ENCODE data around the gene NAV2.

NAV2 gene

GRCh38 chr11:19808076-19808911 lies 95.7 kb downstream of the NAV2 start:
- no peak for DNase-seq (ENCODE audit: low read depth)

DNA sequence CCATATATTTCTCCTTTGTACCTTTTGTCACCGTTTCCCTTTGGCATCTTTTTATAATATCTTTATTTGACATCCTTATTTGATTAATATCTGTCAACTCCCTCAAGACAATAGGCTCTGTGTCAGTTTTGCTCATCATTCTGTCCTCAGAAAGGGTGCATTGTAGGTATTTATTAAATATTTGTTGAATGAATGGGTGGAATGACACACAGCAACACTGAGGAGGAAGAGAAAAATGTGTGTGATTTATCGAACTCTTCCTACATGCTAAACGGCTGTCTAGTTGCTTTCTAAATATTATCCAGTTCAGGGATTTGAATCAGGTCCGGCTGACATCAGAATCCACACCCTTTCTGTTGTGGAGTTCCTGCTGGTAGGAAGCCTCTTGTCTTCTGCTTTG lies 98.2 kb downstream of the NAV2 start:
- DNase-seq (ENCODE audit: low read depth) = no peak

DNA sequence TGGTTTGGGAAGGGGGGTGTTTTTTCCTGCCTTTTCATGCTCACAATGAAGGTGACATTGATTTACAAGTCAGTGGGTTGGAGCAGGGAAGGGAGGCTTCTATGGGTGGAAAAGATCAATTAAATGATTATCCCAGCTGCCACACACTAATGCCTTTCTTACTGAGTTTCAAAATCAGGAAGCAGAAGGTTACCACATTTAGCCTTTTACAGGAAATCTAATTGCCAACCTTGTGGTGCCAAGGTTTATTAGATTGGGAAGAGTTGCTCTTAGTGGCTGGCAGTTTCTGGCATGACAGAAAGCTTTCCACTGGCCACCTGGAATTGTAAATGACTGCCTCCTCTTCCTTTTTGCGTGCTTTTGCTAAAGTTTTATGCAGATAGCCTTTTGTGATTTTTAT lies 98.7 kb downstream of the NAV2 start:
- DNase-seq (ENCODE audit: low read depth) = no peak

GRCh38 chr11:19812096-19812495 lies 99.5 kb downstream of the NAV2 start:
- no peak for DNase-seq (ENCODE audit: low read depth)

GRCh38 chr11:19812710-19813109 lies 100.1 kb downstream of the NAV2 start:
- no peak for DNase-seq (ENCODE audit: low read depth)

GRCh38 chr11:19813158-19813879 lies 100.7 kb downstream of the NAV2 start:
- DNase-seq (ENCODE audit: low read depth) = no peak

DNA sequence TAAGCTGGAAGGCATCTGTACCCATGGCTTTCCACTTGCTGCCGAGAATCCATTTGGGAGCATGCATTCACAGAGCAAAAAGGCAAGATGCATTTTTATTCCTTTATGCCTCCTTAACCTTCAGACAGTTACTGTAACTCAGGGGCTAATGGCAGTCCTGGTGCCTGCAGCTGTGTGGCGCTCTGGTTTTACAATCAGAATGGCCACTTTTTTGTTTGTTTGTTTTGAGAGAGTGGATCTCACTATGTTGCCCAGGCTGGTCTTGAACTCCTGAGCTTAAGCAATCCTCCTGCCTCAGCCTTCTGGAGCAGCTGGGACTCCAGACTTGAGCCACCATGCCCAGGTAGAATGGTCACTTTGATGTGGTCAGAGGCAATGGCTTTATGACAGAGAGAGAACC lies 101.8 kb downstream of the NAV2 start:
- DNase-seq (ENCODE audit: low read depth) = no peak

DNA sequence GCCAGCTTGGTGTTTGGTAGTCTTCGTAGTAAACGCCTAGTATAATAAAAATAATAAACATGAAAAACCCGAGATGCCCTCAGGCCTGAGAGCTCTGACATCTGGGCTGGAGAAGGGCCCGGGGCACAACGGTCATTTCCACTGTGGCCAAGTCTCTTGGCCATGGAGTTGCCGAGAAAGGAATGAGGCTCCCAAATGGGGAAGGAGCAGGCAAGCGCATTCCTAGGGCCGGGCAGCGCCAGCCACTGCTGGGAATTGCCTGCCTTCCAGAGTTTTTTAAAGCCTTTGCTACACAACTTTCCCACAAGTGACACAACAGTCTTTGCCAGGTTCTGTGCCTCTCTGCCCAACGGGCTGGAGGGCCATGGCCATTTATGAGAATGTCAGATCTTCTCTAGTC lies 103.4 kb downstream of the NAV2 start:
- no peak for DNase-seq (ENCODE audit: low read depth)

DNA sequence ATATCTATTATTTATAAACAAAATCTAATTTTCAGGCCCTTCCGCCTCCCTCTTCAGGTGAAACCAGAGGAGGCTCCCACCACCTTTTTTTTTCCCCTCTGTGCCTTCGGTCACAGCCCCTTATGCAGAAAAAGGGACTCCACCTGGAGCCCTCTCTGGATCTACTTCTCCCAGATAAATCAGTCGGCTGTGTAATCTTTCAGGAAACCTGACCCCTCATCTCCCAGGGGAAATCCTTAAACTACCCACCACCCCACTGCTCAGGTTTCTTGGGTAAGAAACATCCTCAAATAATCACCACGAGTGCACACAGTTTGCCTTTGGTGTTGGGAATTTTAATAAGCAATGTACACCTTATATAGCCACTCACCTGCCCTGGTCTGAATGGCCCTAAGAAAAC lies 104.2 kb downstream of the NAV2 start:
- no peak for DNase-seq (ENCODE audit: low read depth)

DNA sequence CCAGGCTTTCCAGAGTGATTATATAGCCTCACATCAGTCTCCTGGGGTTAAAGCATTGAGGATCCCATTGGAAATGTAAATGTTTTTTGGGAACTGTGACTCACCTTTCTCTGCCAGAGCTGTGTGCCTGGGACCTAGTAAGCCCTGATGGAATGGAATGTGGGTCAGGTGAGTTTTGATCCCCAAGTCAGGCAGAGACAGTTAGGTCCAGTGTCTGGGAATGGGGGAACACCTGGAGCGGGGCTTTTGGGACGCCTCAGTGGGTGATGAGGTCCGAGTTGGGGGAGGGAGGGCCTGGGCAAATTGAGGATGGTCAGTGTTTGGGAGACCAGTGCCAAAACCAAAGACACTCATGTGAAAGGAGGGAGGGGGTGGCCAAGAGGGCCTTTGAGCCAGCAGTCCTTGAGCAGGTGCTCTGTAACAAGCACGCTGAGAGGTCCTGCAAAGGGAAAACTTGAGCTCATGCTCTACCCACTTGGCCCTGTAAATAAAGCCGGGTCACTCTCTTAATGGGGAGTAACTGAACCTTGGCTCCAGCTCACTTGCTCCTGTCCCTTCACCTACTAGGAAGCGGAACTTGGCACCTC lies 104.7 kb downstream of the NAV2 start:
- no peak for DNase-seq (ENCODE audit: low read depth)

GRCh38 chr11:19817870-19818269 lies 105.2 kb downstream of the NAV2 start:
- DNase-seq (ENCODE audit: low read depth) = no peak

DNA sequence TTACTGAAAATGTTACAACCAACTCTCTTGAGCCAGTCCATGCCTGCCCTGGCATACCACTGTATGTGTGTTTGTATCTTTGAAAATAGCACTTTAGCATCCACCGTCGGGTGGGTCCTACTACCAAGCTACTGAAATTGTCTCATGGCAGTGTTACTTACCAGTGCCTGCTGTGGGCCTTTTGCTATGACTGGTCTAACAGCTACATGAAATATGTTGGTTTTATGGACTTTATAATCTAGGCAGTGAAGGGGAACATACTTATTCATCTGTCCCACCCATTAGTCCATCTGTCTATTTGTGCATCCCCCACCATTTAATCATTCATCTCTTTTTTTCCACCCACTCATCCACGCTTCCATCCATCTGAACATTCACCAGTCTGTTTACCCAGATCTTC lies 106.0 kb downstream of the NAV2 start:
- no peak for DNase-seq (ENCODE audit: low read depth)

- no peak for DNase-seq (ENCODE audit: low read depth)
Observed at GRCh38 chr11:19819148-19819547, 106.5 kb downstream of the NAV2 start.

DNA sequence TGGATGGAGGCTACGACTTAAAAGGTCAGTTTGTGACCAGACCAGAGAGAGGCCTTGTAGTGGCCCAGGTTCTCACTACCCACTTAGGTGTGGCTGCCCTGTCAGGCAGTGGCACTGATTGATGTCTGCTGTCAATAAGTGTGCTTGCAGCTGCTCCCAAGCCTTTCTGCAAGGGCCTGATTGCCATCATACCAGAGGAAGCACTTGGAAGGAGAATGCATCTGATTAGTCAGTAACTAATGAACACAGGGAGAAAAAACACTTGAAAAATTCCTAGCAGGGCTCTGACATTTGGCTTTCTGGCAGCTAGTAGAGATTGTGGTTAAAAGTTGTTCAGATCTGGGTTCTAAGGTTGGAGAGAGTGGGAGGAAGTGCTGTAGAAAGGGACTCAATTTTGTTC lies 107.5 kb downstream of the NAV2 start:
- DNase-seq (ENCODE audit: low read depth) = no peak

GRCh38 chr11:19821412-19821875 lies 108.8 kb downstream of the NAV2 start:
- DNase-seq (ENCODE audit: low read depth) = no peak

- no peak for DNase-seq (ENCODE audit: low read depth)
Observed at GRCh38 chr11:19821993-19822392, 109.4 kb downstream of the NAV2 start.

GRCh38 chr11:19822531-19822930 lies 109.9 kb downstream of the NAV2 start:
- no peak for DNase-seq (ENCODE audit: low read depth)

GRCh38 chr11:19826606-19827005 lies 114.0 kb downstream of the NAV2 start:
- DNase-seq (ENCODE audit: low read depth) = no peak

DNA sequence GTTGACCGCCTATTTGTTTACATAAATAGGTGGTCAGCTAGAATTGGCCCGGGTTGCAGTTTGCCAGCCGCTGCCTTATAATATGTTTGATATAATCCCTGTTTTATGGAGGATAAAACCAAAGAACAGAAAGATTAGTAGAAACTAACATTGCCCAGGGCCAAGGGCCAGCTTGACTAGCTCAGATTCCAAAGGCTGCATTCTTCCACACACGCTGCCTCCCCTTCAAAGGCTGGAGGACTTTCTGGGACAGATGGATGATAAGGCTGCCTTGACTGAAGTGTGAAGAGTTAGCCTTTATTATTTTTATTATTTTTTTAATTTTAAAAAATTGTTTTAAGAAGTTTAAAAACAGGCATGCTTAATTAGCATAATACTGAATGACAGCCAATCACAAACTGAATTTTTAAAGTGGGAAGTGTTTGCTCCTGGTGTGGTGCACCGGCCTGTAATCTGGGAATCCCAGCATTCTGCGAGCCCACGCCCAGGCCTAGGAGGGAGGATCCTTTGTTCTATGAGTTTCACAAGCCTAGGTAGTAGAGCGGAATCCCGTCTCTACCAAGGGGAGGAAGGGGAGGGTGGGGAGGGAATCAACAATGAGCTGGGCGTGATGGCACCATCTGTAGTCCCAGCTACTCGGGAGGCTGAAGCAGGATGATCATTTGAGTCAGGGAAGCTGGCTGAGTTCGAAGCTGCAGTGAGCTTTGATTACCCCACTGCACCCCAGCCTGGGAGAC lies 114.9 kb downstream of the NAV2 start:
- no peak for DNase-seq (ENCODE audit: low read depth)

- DNase-seq (ENCODE audit: low read depth) = no peak
Observed at GRCh38 chr11:19828382-19829108, 115.9 kb downstream of the NAV2 start.

- no peak for DNase-seq (ENCODE audit: low read depth)
Observed at GRCh38 chr11:19829109-19829837, 116.6 kb downstream of the NAV2 start.

All from HS-5 (cell line).